ENCODE measurements around the gene PRSS56.
"Not testable (repeated sequence)": the region's sequence is repeated elsewhere in the genome, so short reads cannot be mapped to it uniquely, and the experiment has no call there.

PRSS56 gene

GRCh38 chr2:232526372-232526941, 6.3 kb downstream of the PRSS56 start:
- DNase-seq (ENCODE audit: low read depth): no peak
- H3K4me3 ChIP-seq (ENCODE audit: low read depth, low read length): no peak overlapping the region
- TF ChIP-seq CTCF (IDR thresholded peaks at IDR 0.05; ENCODE audit: insufficient read depth, low read depth, low read length, missing control alignments): no peak

- no peak for DNase-seq (ENCODE audit: low read depth)
- H3K4me3 ChIP-seq (ENCODE audit: low read depth, low read length): no peak overlapping the region
- no peak for TF ChIP-seq CTCF (IDR thresholded peaks at IDR 0.05; ENCODE audit: insufficient read depth, low read depth, low read length, missing control alignments)
Measured at GRCh38 chr2:232527905-232528470, 7.8 kb downstream of the PRSS56 start.

- no peak for TF ChIP-seq CTCF (IDR thresholded peaks at IDR 0.05; ENCODE audit: insufficient read depth, low read depth, low read length, missing control alignments)
- no peak overlapping the region for H3K4me3 ChIP-seq (ENCODE audit: low read depth, low read length)
- DNase-seq (ENCODE audit: low read depth): no peak
Measured at GRCh38 chr2:232528746-232529460, 8.7 kb downstream of the PRSS56 start.

GRCh38 chr2:232529806-232530547, 9.8 kb downstream of the PRSS56 start:
- TF ChIP-seq CTCF (IDR thresholded peaks at IDR 0.05; ENCODE audit: insufficient read depth, low read depth, low read length, missing control alignments): no peak
- H3K4me3 ChIP-seq (ENCODE audit: low read depth, low read length): no peak overlapping the region
- DNase-seq (ENCODE audit: low read depth): no peak

GRCh38 chr2:232530626-232531260, 10.6 kb downstream of the PRSS56 start:
- DNase-seq (ENCODE audit: low read depth): no peak
- no peak for TF ChIP-seq CTCF (IDR thresholded peaks at IDR 0.05; ENCODE audit: insufficient read depth, low read depth, low read length, missing control alignments)
- no peak overlapping the region for H3K4me3 ChIP-seq (ENCODE audit: low read depth, low read length)

- DNase-seq (ENCODE audit: low read depth): no peak
- no peak overlapping the region for H3K4me3 ChIP-seq (ENCODE audit: low read depth, low read length)
- no peak for TF ChIP-seq CTCF (IDR thresholded peaks at IDR 0.05; ENCODE audit: insufficient read depth, low read depth, low read length, missing control alignments)
Measured at GRCh38 chr2:232532419-232532818, 12.2 kb downstream of the PRSS56 start.

GRCh38 chr2:232532821-232533220, 12.6 kb downstream of the PRSS56 start:
- not testable (repeated sequence) for DNase-seq (ENCODE audit: low read depth); H3K4me3 ChIP-seq (ENCODE audit: low read depth, low read length)
